Aortic smooth muscle cell (primary cell): Measurements from ENCODE around the gene ERFL. TPM values are rescaled to one million over a fixed set of nuclear protein-coding genes. Genes with fewer than 3 reads are reported as not detected.

Experiments used
- total RNA-seq: library from RNA; depleted of rRNA; stranded (reverse); fragments of >200 nt; gene quantifications from 2 replicates; pipeline ENCODE4 v1.2.3, GENCODE V29; 2014

Gene ERFL
- 0.06 TPM in 1 of 2 replicates, not detected in the other for total RNA-seq

DNA sequence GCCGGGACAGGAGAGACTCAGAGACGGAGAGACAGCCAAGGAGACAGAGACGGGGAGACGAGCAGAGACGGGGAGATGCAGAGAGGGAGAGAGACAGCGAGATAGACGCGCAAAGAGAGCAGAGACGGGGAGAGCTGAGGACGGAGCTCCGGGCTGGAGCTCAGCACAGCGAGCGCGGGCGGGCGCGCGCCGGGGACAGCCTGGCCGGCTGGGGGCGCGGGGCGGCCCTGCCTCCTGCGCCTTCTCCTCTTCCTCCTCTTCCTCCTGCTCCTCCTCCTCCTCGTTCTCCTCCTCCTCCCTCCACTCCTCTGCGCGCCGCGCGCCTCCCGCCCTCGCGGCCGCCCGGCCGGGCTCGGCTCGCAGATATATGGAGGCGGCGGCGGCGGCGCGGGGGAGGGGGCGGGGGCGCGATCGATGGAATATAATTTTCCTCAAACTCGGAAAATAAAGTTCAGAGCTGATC lies at the start of gene ERFL:
ERFL (minus strand) TSS at position 229 of the 463 bp plus-strand sequence. CDS start 15,530 bp downstream, outside the sequence.

GRCh38 chr19:41959056-41960053 lies 31.1 kb upstream of the ERFL start, which contains the start of gene RABAC1:
TSS of gene RABAC1 (minus strand) at chr19:41959321. CDS start at chr19:41959292, 29 bp downstream.

DNA sequence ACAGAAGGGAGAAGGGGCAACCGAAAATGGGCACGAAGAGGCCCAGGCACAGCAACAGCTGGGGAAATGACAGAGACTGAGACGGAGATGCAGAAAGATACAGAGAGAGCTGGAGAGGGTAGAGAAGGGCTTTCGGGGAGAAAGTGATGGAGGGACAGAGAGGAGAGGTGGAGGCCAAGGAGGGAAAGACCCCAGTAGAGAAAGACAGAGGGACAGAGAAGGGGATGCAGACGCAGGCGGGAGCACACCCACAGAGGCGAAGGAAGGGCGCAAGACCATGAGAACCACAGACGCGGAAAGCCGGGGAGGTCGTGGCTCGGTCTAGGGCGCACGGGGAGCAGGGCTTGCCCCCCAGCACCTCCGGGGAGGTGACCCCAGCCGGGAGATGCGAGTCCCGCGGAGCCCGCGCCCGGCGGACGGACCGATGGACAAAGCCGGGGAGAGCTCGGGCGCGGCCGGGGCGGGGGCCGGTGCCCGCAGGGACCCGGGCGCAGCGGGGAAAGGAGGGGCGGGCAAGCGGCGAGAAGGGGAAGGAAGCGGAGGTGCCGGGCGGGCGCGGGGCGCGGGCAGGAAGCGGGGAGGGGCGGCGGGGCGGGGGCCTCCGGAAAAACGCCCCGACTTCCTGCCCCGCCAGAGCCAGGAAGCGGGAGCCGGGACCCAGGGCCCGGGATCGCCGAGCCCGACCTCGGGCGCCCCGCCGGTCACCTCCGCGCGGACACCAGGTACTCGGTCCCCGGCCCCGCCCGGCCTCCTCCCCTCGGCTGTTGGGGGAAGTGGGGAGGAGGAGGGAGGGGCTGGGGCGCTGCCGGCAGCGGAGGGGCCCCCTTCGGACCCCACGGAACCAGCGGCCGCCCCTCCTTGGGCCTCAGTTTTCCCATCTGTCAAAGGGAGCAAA lies 45.4 kb downstream of the ERFL start, which contains the start of gene ARHGEF1:
ARHGEF1 (plus strand) TSS at position 617 of the 895 bp plus-strand sequence. CDS start 4,899 bp downstream, outside the sequence.

DNA sequence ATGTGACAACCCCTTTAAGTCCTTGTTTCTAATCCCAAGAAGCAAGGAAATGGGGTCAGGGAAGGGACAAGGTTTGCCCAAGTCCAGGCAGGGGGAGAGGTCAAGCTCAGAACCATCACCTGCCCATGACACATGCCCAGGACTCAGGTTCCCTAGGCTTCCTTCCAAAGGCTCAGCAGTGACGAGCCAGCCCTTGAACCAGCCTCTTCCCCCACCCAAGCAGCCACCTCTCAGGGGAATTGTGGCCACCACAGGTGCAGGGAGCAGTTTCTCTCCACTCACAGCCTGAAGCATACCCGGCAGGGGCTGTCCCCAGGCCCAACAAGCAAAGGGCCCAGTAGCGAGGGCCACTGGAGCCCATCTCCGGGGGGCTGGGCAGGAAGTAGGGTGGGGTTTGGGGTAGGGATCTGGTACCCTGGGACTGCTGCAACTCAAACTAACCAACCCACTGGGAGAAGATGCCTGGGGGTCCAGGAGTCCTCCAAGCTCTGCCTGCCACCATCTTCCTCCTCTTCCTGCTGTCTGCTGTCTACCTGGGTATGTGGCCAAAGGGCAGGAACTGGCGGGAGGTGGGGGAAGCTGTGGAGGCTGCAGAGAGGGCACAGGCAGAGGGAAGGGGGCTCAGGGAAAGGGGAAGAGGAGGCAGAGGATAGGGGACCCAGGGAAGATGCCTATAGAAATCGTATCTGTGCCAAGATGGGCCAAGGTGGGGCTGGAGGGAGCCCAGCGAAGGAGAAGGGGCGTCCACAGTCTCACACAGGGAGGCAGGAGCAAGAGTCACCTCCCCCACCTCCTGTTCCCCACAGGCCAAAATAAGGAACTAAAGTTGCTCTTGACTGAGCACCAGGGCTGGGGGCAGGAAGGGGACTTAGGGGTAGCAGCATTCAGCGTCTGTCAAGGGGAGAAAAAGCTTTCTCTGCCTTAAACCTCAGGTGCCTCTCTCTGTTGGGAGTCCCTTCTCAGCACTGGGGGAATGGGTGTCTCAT lies 51.1 kb downstream of the ERFL start, which contains the start of gene CD79A:
CD79A (plus strand) TSS at position 433 of the 986 bp plus-strand sequence; CDS start at position 459, 26 bp downstream.

GRCh38 chr19:41859618-41860418 lies 68.4 kb downstream of the ERFL start, which contains the start of gene RPS19:
TSS of gene RPS19 (plus strand) at chr19:41860255. CDS start at chr19:41860775, 520 bp downstream.

Other genes starting within 250 kb of the ERFL start
- not detected in 2 replicates for gene CEACAM7, start 240.2 kb downstream of the ERFL start, total RNA-seq
- not detected in 2 replicates for gene CEACAM5, start 219.8 kb downstream of the ERFL start, total RNA-seq
- not detected in 2 replicates for gene CEACAM6, start 172.9 kb downstream of the ERFL start, total RNA-seq
- not detected in 2 replicates for gene CEACAM3, start 131.9 kb downstream of the ERFL start, total RNA-seq
- gene LYPD4, start 83.8 kb downstream of the ERFL start, total RNA-seq = not detected in 2 replicates
- gene DMRTC2, start 83.4 kb downstream of the ERFL start, total RNA-seq = not detected in 2 replicates
- gene RPS19, start 68.2 kb downstream of the ERFL start, total RNA-seq = 1,192 and 1,270 TPM in 2 replicates
- not detected in 2 replicates for gene CD79A, start 51.2 kb downstream of the ERFL start, total RNA-seq
- gene ARHGEF1, start 45.3 kb downstream of the ERFL start, total RNA-seq = 24.2 and 29.1 TPM in 2 replicates
- 212 and 252 TPM in 2 replicates for gene RABAC1, start 30.9 kb upstream of the ERFL start, total RNA-seq
- gene ATP1A3, start 65.8 kb upstream of the ERFL start, total RNA-seq = under 0.01 and 0.25 TPM in 2 replicates
- gene GRIK5, start 141.8 kb upstream of the ERFL start, total RNA-seq = 3.4 and 5.9 TPM in 2 replicates
- 7.0 and 10.0 TPM in 2 replicates for gene ZNF574, start 147.7 kb upstream of the ERFL start, total RNA-seq
- 0.06 and 0.13 TPM in 2 replicates for gene POU2F2, start 204.0 kb upstream of the ERFL start, total RNA-seq